T-cell (primary cell): ENCODE measurements around the gene KRT26. TPM values are rescaled to one million over a fixed set of nuclear protein-coding genes. Genes with fewer than 3 reads are reported as not detected.

Experiments
- ATAC-seq, 4 experiments: fragments of 200-7000 bp in 3 of 4; fragments of 150-1000 bp in 1 of 4; cut with Tn5 transposase; replicated peaks in 1 of 4; 1 replicate in 3 of 4; 2 replicates in 1 of 4; pipeline ENCODE4 v1.10.0; 2021; ENCODE audit warnings: moderate library complexity in 3 of 4, mild to moderate bottlenecking in 2 of 4, moderate number of reproducible peaks in 1 of 4
- CTCF ChIA-PET, 2 donors: fragments of 300-600 bp; sonication (Branson Sonifier 250); formaldehyde crosslinking; loops; one replicate each; lab custom pipeline; 2022; ENCODE audit warnings: antibody characterized with exemption in 2 of 2; lab: Charles Lee
- POLR2A ChIA-PET, 2 donors: fragments of 300-600 bp; sonication (Branson Sonifier 250); formaldehyde crosslinking; loops; one replicate each; lab custom pipeline; 2022; ENCODE audit warnings: antibody characterized with exemption in 2 of 2; lab: Charles Lee
- DNase-seq, 35 experiments: peaks; one replicate each; pipeline versions ENCODE4 v3.0.0 to v3.0.0-alpha.2; 2013 to 2023
- H3K27ac ChIP-seq: one replicate; pipeline ENCODE4 v1.5.1; 2013; ENCODE audit warnings: low read length
- H3K27me3 ChIP-seq, 2 experiments: replicated peaks in 1 of 2; 1 replicate in 1 of 2; 2 replicates in 1 of 2; pipeline versions ENCODE4 v1.6.1 to v1.7.0; 2013; ENCODE audit warnings: low read length in 1 of 2, mixed read lengths in 1 of 2; ENCODE audit not compliant: control insufficient read depth in 2 of 2, insufficient read depth in 2 of 2; ENCODE audit errors: extremely low read depth in 1 of 2
- H3K36me3 ChIP-seq, 2 donors: 1 replicate in 1 of 2; 2 replicates in 1 of 2; pipeline versions ENCODE4 v1.6.1 to v1.7.0; 2013; ENCODE audit warnings: low read length in 1 of 2; ENCODE audit not compliant: control insufficient read depth in 2 of 2, insufficient read depth in 1 of 2; ENCODE audit errors: extremely low read depth in 1 of 2
- H3K4me1 ChIP-seq, 2 experiments: 1 replicate in 1 of 2; 2 replicates in 1 of 2; pipeline versions ENCODE4 v1.6.1 to v1.7.0; 2013; ENCODE audit warnings: low read length in 2 of 2, mixed read lengths in 1 of 2; ENCODE audit not compliant: insufficient read depth in 2 of 2, control insufficient read depth in 1 of 2; ENCODE audit errors: extremely low read depth in 1 of 2
- H3K4me3 ChIP-seq, 2 donors: 1 replicate in 1 of 2; 2 replicates in 1 of 2; pipeline versions ENCODE4 v1.5.1 to v1.7.0; 2013; ENCODE audit warnings: mild to moderate bottlenecking in 2 of 2, low read length in 1 of 2, moderate library complexity in 1 of 2; ENCODE audit not compliant: control insufficient read depth in 1 of 2; ENCODE audit errors: extremely low read depth in 1 of 2
- H3K9me3 ChIP-seq: 2 replicates; pipeline ENCODE4 v1.7.0; 2013
- H3K27ac Mint-ChIP-seq, 2 donors: one replicate each; pipeline ENCODE4 v1.8.0; 2020 to 2021; ENCODE audit warnings: mild to moderate bottlenecking in 2 of 2, mixed read lengths in 2 of 2
- H3K27me3 Mint-ChIP-seq, 2 donors: one replicate each; pipeline ENCODE4 v1.8.0; 2021 to 2022; ENCODE audit warnings: mixed read lengths in 2 of 2
- H3K36me3 Mint-ChIP-seq: one replicate; pipeline ENCODE4 v1.8.0; 2021; ENCODE audit warnings: mixed read lengths
- H3K4me1 Mint-ChIP-seq, 3 donors: one replicate each; pipeline ENCODE4 v1.8.0; 2020 to 2022; ENCODE audit warnings: mixed read lengths in 3 of 3, mild to moderate bottlenecking in 1 of 3
- H3K4me3 Mint-ChIP-seq, 3 donors: one replicate each; pipeline ENCODE4 v1.8.0; 2020 to 2022; ENCODE audit warnings: mild to moderate bottlenecking in 3 of 3, mixed read lengths in 3 of 3, moderate library complexity in 3 of 3
- H3K9me3 Mint-ChIP-seq, 3 donors: one replicate each; pipeline ENCODE4 v1.8.0; 2020 to 2022; ENCODE audit warnings: mixed read lengths in 3 of 3
- WGBS: methylation state at CpG from one replicate; pipeline ENCODE4 v1.1.5; 2013; ENCODE audit warnings: missing lambda C conversion rate; ENCODE audit not compliant: insufficient coverage; 5-methylcytosine and 5-hydroxymethylcytosine counted together
- total RNA-seq, 35 experiments: library from RNA in 6 of 35; stranded (reverse) in 6 of 35; fragments of 120-200 nt in 1 of 35; gene quantifications; one replicate each; pipeline versions ENCODE4 v1.2.1 to v1.2.4 and lab custom pipeline; 2013 to 2026

KRT26 gene
- total RNA-seq, 5 donors from 2014 or later (not counting 1 experiment from before 2014, with no cell fraction given): not detected

DNA sequence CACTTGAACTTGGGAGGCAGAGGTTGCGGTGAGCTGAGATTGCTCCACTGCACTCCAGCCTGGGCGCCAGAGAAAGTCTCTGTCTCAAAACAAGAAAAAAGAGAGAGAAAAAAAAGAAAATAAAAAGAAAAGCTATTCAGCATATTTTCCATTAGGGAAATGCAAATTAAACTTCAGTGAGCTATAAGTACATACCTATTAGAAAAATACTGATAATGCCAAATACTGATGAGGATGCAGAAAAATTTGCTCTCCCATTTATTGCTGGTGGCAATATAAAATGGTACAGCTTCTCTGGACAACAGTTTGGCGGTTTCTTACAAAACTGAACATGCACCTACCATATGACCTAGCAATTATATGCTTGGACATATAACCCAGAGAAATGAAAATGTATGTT lies 40.6 kb upstream of the KRT26 start:
- Histone ChIP-seq H3K4me3 (no peak overlapping the region), H3K9me3 (no peaks in the 10 kb centered on the region), H3K4me1 (no peaks in the 10 kb centered on the region), H3K36me3 (peaks cover 0 to 6% of the 10 kb centered on the region in 2 donors), H3K27me3 (peaks cover 2 to 7% of the 10 kb centered on the region in 2 experiments), H3K27ac (no peak overlapping the region)
- ChIA-PET CTCF (interaction anchor here in 1 of 2 donors (0.8 to 1.2 kb wide), 2 partner anchors 848 to 853 kb away, joined by 3 to 6 read pairs; no protein-coding TSS in a partner anchor), POLR2A (no interaction called here)
- ATAC-seq (no peak), DNase-seq (no peak)
- H3K36me3 Mint-ChIP-seq: peaks cover 13% of the 10 kb centered on the region
- H3K9me3 Mint-ChIP-seq: no peaks in the 10 kb centered on the region
- peaks cover 2 to 7% (median 5%) of the 10 kb centered on the region in 3 donors for H3K4me1 Mint-ChIP-seq
- no peak overlapping the region for H3K4me3 Mint-ChIP-seq
- no peak overlapping the region for H3K27ac Mint-ChIP-seq
- peaks cover 51 to 65% of the 10 kb centered on the region in 2 donors for H3K27me3 Mint-ChIP-seq
- WGBS: 86% methylated on average over 1 of the region's 3 CpGs

DNA sequence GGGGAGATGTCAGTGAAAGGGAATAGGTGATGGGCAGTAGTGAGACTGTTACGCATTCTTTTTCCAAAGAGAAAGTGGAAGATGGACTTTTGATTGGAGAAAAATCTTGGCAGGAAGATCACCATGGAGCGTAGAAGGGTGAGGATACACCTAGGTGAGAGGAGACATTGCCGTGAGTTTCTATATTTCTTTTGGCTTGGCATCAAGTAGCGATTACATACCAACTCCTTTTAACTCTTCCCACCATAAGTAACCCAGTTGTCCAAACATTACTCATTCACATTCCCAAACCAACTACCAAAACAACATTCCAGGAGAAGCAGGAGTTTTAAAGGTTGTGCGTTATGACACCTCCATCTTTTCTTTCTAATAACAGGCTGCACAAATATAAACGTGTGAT lies 38.5 kb upstream of the KRT26 start:
- H3K9me3 ChIP-seq: no peaks in the 10 kb centered on the region
- no peaks in the 10 kb centered on the region for H3K4me1 ChIP-seq
- no peak overlapping the region for H3K4me3 ChIP-seq
- Mint-ChIP-seq H3K27ac (no peak overlapping the region), H3K27me3 (peaks cover 65 to 83% of the 10 kb centered on the region in 2 donors), H3K4me3 (no peak overlapping the region), H3K36me3 (no peaks in the 10 kb centered on the region), H3K4me1 (no peaks in the 10 kb centered on the region), H3K9me3 (no peaks in the 10 kb centered on the region)
- H3K36me3 ChIP-seq: no peaks in the 10 kb centered on the region
- 100% methylated on average over 1 of the region's 6 CpGs for WGBS
- ChIA-PET POLR2A (no interaction called here), CTCF (interaction anchor here in 1 of 2 donors (0.7 kb wide), 1 partner anchor 566 kb away, joined by 6 read pairs; no protein-coding TSS in a partner anchor)
- H3K27ac ChIP-seq: no peak overlapping the region
- ATAC-seq (no peak), DNase-seq (no peak)
- H3K27me3 ChIP-seq: peaks cover 4 to 16% of the 10 kb centered on the region in 2 experiments

DNA sequence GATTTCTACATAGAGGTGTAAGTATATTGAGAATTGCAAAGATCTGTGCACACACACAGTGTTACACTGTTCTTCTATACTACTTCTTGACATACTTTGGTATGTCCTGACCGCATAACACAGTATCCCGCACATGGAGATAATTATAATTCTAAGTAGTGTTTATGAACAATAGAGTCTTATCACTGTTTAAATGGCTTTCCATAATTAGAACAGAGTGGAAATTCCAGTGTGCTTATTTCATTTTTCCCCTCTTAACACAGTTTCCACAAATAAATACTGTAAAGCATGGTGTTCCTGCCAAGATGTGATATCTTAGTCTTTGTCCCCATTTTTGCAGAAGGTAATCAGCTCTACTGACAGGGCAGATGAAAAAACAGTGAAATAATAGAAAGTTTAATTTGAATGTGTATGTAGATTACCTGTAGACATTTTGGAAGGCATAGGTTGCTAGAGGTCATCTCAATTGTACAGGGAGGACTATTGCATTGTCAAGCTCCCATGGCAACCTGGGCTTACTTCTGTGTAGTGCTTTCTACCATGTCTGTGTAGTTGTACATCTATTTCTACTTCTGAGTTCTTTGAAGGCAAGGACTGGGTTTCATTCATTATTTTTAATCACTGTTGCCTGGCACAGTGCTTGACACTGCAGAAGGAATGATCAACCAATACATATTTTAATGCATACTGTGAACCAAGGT lies 37.9 kb upstream of the KRT26 start:
- H3K27me3 ChIP-seq: peaks cover 4 to 17% of the 10 kb centered on the region in 2 experiments
- no peak for ATAC-seq
- H3K36me3 ChIP-seq: no peaks in the 10 kb centered on the region
- no peaks in the 10 kb centered on the region for H3K4me1 ChIP-seq
- H3K9me3 Mint-ChIP-seq: no peaks in the 10 kb centered on the region
- no peaks in the 10 kb centered on the region for H3K36me3 Mint-ChIP-seq
- WGBS: no CpG with 5 or more reads among the region's 2 CpGs
- no peak overlapping the region for H3K27ac Mint-ChIP-seq
- peaks cover 71 to 86% of the 10 kb centered on the region in 2 donors for H3K27me3 Mint-ChIP-seq
- no peak overlapping the region for H3K4me3 Mint-ChIP-seq
- ChIA-PET CTCF (interaction anchor here in 1 of 2 donors (0.9 kb wide), 1 partner anchor 9 kb away, joined by 3 read pairs; no protein-coding TSS in a partner anchor), POLR2A (interaction anchor here (0.5 to 0.6 kb wide), 2 partner anchors 493 to 897 kb away, joined by 5 to 10 read pairs; no protein-coding TSS in a partner anchor)
- no peaks in the 10 kb centered on the region for H3K9me3 ChIP-seq
- H3K4me1 Mint-ChIP-seq: no peaks in the 10 kb centered on the region
- H3K27ac ChIP-seq: no peak overlapping the region
- H3K4me3 ChIP-seq: no peak overlapping the region
- no peak for DNase-seq

DNA sequence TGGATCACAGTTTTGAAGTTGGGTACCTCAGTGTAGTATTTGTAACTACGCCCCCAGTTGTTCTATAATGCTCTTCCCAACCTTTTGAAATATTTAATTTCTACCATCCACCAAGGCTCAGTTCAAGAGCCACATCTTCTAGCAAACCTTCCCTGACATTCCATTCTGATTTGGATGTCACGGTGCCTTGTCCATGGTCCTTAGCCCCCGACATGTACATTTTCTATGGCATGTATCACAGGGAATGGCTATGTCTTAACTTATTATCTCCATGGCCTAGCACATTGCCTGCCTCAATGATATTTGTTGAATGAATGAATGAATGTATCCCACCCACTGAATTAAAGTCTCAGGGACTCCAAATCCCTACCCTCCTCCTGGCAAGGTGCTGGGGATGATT lies 34.1 kb upstream of the KRT26 start:
- Mint-ChIP-seq H3K27me3 (peaks cover 49 to 62% of the 10 kb centered on the region in 2 donors), H3K9me3 (no peaks in the 10 kb centered on the region), H3K4me1 (peaks cover 3 to 5% (median 4%) of the 10 kb centered on the region in 3 donors), H3K36me3 (no peaks in the 10 kb centered on the region), H3K27ac (no peak overlapping the region), H3K4me3 (no peak overlapping the region)
- H3K36me3 ChIP-seq: no peaks in the 10 kb centered on the region
- H3K27ac ChIP-seq: no peak overlapping the region
- H3K27me3 ChIP-seq: peaks cover 5 to 18% of the 10 kb centered on the region in 2 experiments
- DNase-seq (no peak), ATAC-seq (no peak)
- whole genome bisulfite sequencing: no CpG with 5 or more reads among the region's 3 CpGs
- H3K4me1 ChIP-seq: peaks cover 0 to 5% of the 10 kb centered on the region in 2 experiments
- ChIA-PET POLR2A (no interaction called here), CTCF (interaction anchor here in 1 of 2 donors (1.6 to 1.7 kb wide), 2 partner anchors 843 to 857 kb away, joined by 4 to 5 read pairs; no protein-coding TSS in a partner anchor)
- H3K4me3 ChIP-seq: no peak overlapping the region
- no peaks in the 10 kb centered on the region for H3K9me3 ChIP-seq

DNA sequence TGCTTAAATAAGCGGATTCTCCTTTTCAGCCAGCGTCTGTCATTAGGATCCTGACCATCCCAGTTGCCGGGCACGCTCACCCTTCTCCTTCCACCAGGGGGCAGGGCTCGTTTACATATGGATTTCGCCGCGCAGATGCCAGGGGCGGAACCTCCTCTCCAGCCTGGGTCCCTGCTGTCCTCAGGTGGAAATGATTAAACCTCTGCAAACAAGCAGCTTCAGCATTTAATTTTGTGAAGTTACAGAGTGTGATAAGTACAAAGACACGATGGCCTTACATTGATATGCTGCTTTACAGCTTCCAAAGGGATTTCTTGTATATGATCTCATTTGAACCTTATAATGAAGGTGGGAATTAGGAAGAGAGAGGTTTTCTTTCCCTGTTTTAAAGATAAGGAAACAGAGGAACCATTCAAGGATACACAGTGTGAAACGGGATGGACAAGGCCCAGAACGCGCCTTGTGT lies 31.6 kb upstream of the KRT26 start:
- 0% methylated on average over 2 of the region's 13 CpGs for WGBS
- no peaks in the 10 kb centered on the region for H3K9me3 ChIP-seq
- H3K4me3 Mint-ChIP-seq: no peak overlapping the region
- no peak overlapping the region for H3K27ac ChIP-seq
- H3K36me3 Mint-ChIP-seq: no peaks in the 10 kb centered on the region
- POLR2A ChIA-PET: no interaction called here
- peaks cover 38 to 51% of the 10 kb centered on the region in 2 donors for H3K27me3 Mint-ChIP-seq
- H3K4me1 Mint-ChIP-seq: peaks cover 3 to 5% (median 4%) of the 10 kb centered on the region in 3 donors
- CTCF ChIA-PET: interaction anchor here (0.5 to 1.8 kb wide), 3 partner anchors 75 to 861 kb away, joined by 4 to 7 read pairs (median 4); no protein-coding TSS in a partner anchor
- ATAC-seq: peak; percentile 80 to 92 (median 87)
- peak; percentile 34 to 82 (median 63) for DNase-seq
- H3K36me3 ChIP-seq: no peaks in the 10 kb centered on the region
- no peak overlapping the region for H3K27ac Mint-ChIP-seq
- H3K9me3 Mint-ChIP-seq: no peaks in the 10 kb centered on the region
- H3K4me1 ChIP-seq: peaks cover 0 to 5% of the 10 kb centered on the region in 2 experiments
- peaks cover 5 to 22% of the 10 kb centered on the region in 2 experiments for H3K27me3 ChIP-seq
- no peak overlapping the region for H3K4me3 ChIP-seq

DNA sequence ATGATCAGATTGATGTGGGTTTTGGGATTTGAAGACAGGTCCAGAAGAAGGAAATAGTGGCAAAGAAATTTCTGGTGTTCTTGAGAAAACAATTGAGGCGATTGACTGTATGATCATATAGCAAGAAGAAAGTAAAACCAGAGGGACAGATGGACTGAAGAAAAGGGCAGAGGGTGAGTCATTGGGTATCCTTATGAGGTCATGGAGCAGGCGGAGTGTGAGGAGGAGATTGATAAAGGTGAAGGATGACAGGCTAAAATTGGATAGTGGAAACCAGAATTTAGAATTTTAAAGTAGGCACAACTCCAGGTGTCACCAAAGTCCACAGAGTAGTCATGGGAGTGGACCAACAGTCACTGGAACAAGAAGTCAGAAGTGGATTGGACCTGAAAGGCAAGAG lies 29.2 kb upstream of the KRT26 start:
- DNase-seq: no peak
- Histone ChIP-seq H3K4me1 (peaks cover 0 to 5% of the 10 kb centered on the region in 2 experiments), H3K4me3 (no peak overlapping the region), H3K36me3 (no peaks in the 10 kb centered on the region), H3K27ac (no peak overlapping the region), H3K9me3 (no peaks in the 10 kb centered on the region), H3K27me3 (peaks cover 2 to 28% of the 10 kb centered on the region in 2 experiments)
- Mint-ChIP-seq H3K4me1 (peaks cover 3 to 5% (median 4%) of the 10 kb centered on the region in 3 donors), H3K27ac (no peak overlapping the region), H3K27me3 (peaks cover 31 to 47% of the 10 kb centered on the region in 2 donors), H3K36me3 (no peaks in the 10 kb centered on the region), H3K9me3 (no peaks in the 10 kb centered on the region), H3K4me3 (no peak overlapping the region)
- 86% methylated on average over 2 of the region's 2 CpGs for WGBS
- CTCF ChIA-PET: interaction anchor here in 1 of 2 donors (0.9 kb wide), 1 partner anchor 15 kb away, joined by 3 read pairs; no protein-coding TSS in a partner anchor
- ATAC-seq: no peak
- POLR2A ChIA-PET: no interaction called here
